Thoracic aorta (tissue), 2 donors: ENCODE results near the gene FGGY. TPM values are rescaled to one million over a fixed set of nuclear protein-coding genes. Genes with fewer than 3 reads are reported as not detected.

Experiments used
- ATAC-seq: fragments of 150-250 bp; one replicate; pipeline ENCODE4 v1.8.0; 2017; ENCODE audit warnings: low read depth; ENCODE audit not compliant: insufficient number of reproducible peaks, low FRiP score
- DNase-seq: peaks from one replicate; pipeline ENCODE4 v3.0.0-alpha.2; 2020; ENCODE audit warnings: low spot score
- H3K27ac ChIP-seq, 2 donors: fragments of 200-600 bp; sonication (generic); 1 replicate in 1 of 2; 2 replicates in 1 of 2; pipeline ENCODE4 v1.5.1; 2016; ENCODE audit warnings: mild to moderate bottlenecking in 2 of 2, moderate library complexity in 2 of 2
- H3K27me3 ChIP-seq: fragments of 200-600 bp; sonication (generic); replicated peaks from 2 replicates; pipeline ENCODE4 v1.6.0; 2016; ENCODE audit warnings: mild to moderate bottlenecking; ENCODE audit not compliant: insufficient read depth
- H3K36me3 ChIP-seq: fragments of 200-600 bp; sonication (generic); one replicate; pipeline ENCODE4 v1.5.1; 2016
- H3K4me1 ChIP-seq, 2 donors: fragments of 200-600 bp; sonication (generic); 1 replicate in 1 of 2; 2 replicates in 1 of 2; pipeline versions ENCODE4 v1.5.1 to v1.6.0; 2016; ENCODE audit warnings: low read depth in 2 of 2, mild to moderate bottlenecking in 1 of 2; ENCODE audit not compliant: control insufficient read depth in 1 of 2
- H3K4me3 ChIP-seq: fragments of 200-600 bp; sonication (generic); 2 replicates; pipeline ENCODE4 v1.5.1; 2016; ENCODE audit warnings: mild to moderate bottlenecking
- H3K9me3 ChIP-seq: fragments of 200-600 bp; sonication (generic); 2 replicates; pipeline ENCODE4 v1.5.1; 2016
- total RNA-seq, 2 donors: library from RNA; depleted of rRNA; stranded (reverse); fragments of >200 nt; gene quantifications; one replicate each; pipeline versions ENCODE4 v1.1.0 to v1.2.3, GENCODE V29; 2016
- TF ChIP-seq, protein P1 (sequence below): fragments of 200-600 bp; sonication (generic); IDR thresholded peaks from one replicate; pipeline ENCODE4 v1.5.1; 2019; ENCODE audit warnings: antibody characterized with exemption

Gene FGGY
- total RNA-seq, 2 donors from 2014 or later: 6.5 to 9.9 TPM

DNA sequence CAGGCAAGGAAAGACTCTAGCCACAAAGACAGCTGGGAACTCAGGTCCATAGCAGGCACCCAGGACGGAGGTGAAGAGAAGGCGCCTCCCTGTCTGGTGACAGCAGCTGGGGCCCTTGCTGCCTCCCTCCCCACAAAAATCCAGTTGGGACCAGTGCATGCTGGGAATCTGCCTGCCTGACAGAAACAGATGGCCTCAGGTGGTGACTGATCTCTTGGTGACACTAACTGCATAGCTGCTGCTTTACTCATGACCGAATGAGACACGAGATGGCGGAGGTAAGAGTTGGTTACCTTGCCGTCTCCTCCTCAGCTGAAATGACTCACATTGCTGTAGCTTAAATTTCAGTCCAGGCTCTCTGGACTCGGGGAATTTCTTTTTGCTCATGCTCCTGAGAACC, 130.3 kb downstream of the FGGY start:
- TF ChIP-seq, protein P1, sequence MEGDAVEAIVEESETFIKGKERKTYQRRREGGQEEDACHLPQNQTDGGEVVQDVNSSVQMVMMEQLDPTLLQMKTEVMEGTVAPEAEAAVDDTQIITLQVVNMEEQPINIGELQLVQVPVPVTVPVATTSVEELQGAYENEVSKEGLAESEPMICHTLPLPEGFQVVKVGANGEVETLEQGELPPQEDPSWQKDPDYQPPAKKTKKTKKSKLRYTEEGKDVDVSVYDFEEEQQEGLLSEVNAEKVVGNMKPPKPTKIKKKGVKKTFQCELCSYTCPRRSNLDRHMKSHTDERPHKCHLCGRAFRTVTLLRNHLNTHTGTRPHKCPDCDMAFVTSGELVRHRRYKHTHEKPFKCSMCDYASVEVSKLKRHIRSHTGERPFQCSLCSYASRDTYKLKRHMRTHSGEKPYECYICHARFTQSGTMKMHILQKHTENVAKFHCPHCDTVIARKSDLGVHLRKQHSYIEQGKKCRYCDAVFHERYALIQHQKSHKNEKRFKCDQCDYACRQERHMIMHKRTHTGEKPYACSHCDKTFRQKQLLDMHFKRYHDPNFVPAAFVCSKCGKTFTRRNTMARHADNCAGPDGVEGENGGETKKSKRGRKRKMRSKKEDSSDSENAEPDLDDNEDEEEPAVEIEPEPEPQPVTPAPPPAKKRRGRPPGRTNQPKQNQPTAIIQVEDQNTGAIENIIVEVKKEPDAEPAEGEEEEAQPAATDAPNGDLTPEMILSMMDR: no peak
- Histone ChIP-seq H3K27me3 (no peaks in the 10 kb centered on the region), H3K36me3 (no peaks in the 10 kb centered on the region), H3K27ac (no peak overlapping the region), H3K4me1 (peaks cover 15 to 25% of the 10 kb centered on the region in 2 donors), H3K9me3 (no peaks in the 10 kb centered on the region), H3K4me3 (no peak overlapping the region)
- DNase-seq (no peak), ATAC-seq (no peak)

DNA sequence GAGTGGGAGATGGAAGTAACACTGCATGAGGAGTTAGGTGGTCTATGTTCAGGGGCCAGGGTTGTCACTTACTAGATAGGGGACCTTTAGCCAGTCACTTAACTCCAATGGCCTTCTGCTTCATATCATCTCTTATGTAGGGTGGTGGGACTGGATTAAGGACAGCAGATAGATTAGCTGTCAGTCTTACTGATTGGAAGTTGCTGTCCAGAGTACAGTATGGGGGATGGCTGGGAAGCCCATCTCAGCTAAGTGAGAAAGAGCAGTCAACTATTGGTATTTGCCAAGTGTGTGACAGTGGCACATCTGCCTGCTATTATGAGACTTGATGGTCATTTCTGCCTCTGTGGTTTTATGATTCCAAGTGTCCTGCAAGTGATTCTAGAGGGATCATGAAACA, 130.9 kb downstream of the FGGY start:
- Histone ChIP-seq H3K4me3 (no peak overlapping the region), H3K27ac (no peak overlapping the region)
- TF ChIP-seq, protein P1: no peak

DNA sequence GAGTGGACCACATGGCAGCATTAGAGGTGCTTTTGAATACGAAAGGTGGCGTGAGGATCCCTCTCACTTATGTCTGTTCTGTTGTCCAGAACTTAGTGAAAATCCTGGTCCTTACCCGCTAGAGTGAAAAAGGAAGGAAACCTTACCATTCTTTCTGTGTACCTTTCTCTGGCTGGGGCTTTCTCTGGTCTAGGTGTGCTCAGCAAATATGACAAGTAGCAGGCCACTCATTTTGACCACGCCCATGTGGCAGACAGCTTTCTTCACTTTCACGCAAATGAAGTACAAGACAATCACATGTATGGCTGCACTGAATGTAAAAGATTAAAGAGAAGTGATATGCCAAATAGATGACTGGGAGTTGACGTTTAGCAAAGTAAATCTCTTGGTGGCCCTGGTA, 131.9 kb downstream of the FGGY start:
- H3K27ac ChIP-seq: no peak overlapping the region
- H3K9me3 ChIP-seq: no peaks in the 10 kb centered on the region
- no peak overlapping the region for H3K4me3 ChIP-seq
- H3K27me3 ChIP-seq: no peaks in the 10 kb centered on the region
- no peak for DNase-seq
- H3K4me1 ChIP-seq: peaks cover 10 to 28% of the 10 kb centered on the region in 2 donors
- no peaks in the 10 kb centered on the region for H3K36me3 ChIP-seq
- no peak for ATAC-seq
- TF ChIP-seq, protein P1: no peak

More for the DNA sequence above, 130.9 kb downstream of the FGGY start:
- H3K9me3 ChIP-seq: no peaks in the 10 kb centered on the region
- no peaks in the 10 kb centered on the region for H3K27me3 ChIP-seq
- peaks cover 9 to 25% of the 10 kb centered on the region in 2 donors for H3K4me1 ChIP-seq
- ATAC-seq: no peak
- DNase-seq: no peak
- H3K36me3 ChIP-seq: no peaks in the 10 kb centered on the region

DNA sequence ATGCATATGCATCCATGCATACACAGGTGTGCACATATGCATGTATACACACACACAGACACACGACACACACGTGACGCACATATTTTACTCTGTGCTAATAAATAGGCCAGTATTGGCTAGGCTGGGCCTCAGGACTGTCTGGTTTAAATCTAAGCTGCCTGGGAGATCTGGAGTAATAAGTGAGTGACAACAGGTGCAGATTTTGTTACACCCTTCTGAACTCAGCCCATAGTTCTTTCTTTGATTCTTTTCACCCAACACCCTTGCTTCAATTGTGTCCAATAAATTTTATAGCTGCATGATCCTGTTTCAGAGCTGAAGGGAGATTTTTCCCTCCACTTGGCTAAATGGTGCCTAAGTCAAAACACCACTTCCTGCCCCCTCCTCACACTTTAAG, 132.8 kb downstream of the FGGY start:
- H3K27me3 ChIP-seq: no peaks in the 10 kb centered on the region
- no peaks in the 10 kb centered on the region for H3K36me3 ChIP-seq
- H3K4me1 ChIP-seq: peaks cover 15 to 36% of the 10 kb centered on the region in 2 donors
- TF ChIP-seq, protein P1: no peak
- H3K4me3 ChIP-seq: no peak overlapping the region
- DNase-seq (no peak), ATAC-seq (no peak)
- no peak overlapping the region for H3K27ac ChIP-seq
- no peaks in the 10 kb centered on the region for H3K9me3 ChIP-seq

DNA sequence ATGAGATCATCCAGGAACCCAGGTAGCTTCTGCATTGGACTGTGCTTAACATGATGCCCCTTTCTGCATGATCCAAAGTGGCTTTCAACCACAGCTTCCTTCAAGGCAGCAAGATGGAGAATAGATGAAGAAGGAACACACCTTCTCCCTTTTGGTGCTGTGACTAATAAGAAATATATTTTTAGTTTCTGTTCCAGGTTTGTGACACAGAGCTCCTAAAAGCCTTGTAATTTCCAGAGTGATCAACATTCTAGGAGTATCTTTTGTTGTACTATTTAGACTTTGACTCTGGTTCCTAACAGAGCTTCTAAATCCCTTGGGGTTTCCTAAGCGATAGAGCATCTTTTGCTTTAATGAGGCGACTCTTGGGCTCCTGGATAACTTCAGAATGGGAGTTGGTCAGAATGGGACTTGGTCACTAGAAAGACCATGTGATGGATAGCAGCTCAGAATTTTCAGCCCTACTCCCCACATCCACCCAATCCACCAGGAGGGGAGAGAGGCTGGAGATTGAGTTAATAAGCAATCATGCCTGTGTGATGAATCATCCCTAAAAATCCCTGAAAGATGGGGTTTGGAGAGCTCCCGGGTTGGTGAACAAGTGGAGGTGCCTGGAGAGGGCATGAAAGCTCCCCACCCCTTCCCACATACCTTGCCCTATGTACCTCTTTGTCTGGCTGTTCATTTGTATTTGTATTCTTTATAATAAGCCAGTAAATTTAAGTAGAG, 134.8 kb downstream of the FGGY start:
- no peaks in the 10 kb centered on the region for H3K9me3 ChIP-seq
- TF ChIP-seq, protein P1: no peak
- no peaks in the 10 kb centered on the region for H3K36me3 ChIP-seq
- ATAC-seq (no peak), DNase-seq (no peak)
- H3K27me3 ChIP-seq: no peaks in the 10 kb centered on the region
- peaks cover 15 to 41% of the 10 kb centered on the region in 2 donors for H3K4me1 ChIP-seq
- H3K27ac ChIP-seq: peak overlapping the region; percentile 71 to 73
- no peak overlapping the region for H3K4me3 ChIP-seq
